Endothelial cell of umbilical vein (primary cell): ENCODE data around the gene ATF7IP. TPM values are rescaled to one million over a fixed set of nuclear protein-coding genes. Genes with fewer than 3 reads are reported as not detected.

Experiments
- BruUV-seq: library from RNA; stranded (reverse); fragments of 400-500 nt; replicated peaks from 2 replicates; lab custom pipeline; 2021; lab: Mats Ljungman, UMichigan
- CTCF ChIA-PET: fragments of 300-600, 350-600 bp; sonication (Branson Sonifier 250); formaldehyde crosslinking; loops from one replicate; lab custom pipeline; 2021; ENCODE audit warnings: antibody characterized with exemption, inconsistent platforms; lab: Charles Lee
- POLR2A ChIA-PET: fragments of 300-600, 350-600 bp; sonication (Branson Sonifier 250); formaldehyde crosslinking; loops from one replicate; lab custom pipeline; 2021; ENCODE audit warnings: antibody characterized with exemption, inconsistent platforms; lab: Charles Lee
- DNase-seq: peaks from one replicate; pipeline ENCODE4 v3.0.0-alpha.2; 2011; ENCODE audit warnings: low read depth, low spot score
- FAIRE-seq: peaks from 2 replicates; lab custom pipeline; 2011; peaks lifted over from hg19 to GRCh38; lab: Jason Lieb, UNC
- H2AFZ ChIP-seq: 2 replicates; pipeline ENCODE4 v1.6.0; 2012; ENCODE audit warnings: low read depth, low read length, control low read depth, inconsistent platforms
- H3K27ac ChIP-seq: 2 replicates; pipeline ENCODE4 v1.5.1; 2011; ENCODE audit warnings: low read depth, mild to moderate bottlenecking, control low read depth, low read length, moderate library complexity; ENCODE audit not compliant: insufficient read depth
- H3K27me3 ChIP-seq, 2 experiments: 2 replicates each; pipeline versions ENCODE4 v1.6.0 to v1.6.1; 2011; ENCODE audit warnings: low read length in 2 of 2, mixed read lengths in 1 of 2; ENCODE audit not compliant: control insufficient read depth in 2 of 2, insufficient read depth in 2 of 2
- H3K36me3 ChIP-seq, 2 experiments: 2 replicates in 1 of 2; 3 replicates in 1 of 2; pipeline ENCODE4 v1.5.1; 2011; ENCODE audit warnings: low read length in 2 of 2, mild to moderate bottlenecking in 1 of 2, moderate library complexity in 1 of 2; ENCODE audit not compliant: control insufficient read depth in 2 of 2, insufficient read depth in 2 of 2; ENCODE audit errors: extremely low read depth in 1 of 2
- H3K4me1 ChIP-seq: 3 replicates; pipeline ENCODE4 v1.5.1; 2011; ENCODE audit warnings: mild to moderate bottlenecking, low read length; ENCODE audit not compliant: control insufficient read depth, insufficient read depth; ENCODE audit errors: extremely low read depth
- H3K4me2 ChIP-seq: 2 replicates; pipeline ENCODE4 v1.6.1; 2011; ENCODE audit warnings: low read length, control low read depth, mixed read lengths; ENCODE audit not compliant: insufficient read depth
- H3K4me3 ChIP-seq, 3 experiments: fragments of 200-600 bp in 1 of 3; sonication (generic), shearing (Covaris generic) in 1 of 3; replicated peaks in 1 of 3; 2 replicates each; pipeline ENCODE4 v1.5.1; 2011 to 2016; ENCODE audit warnings: control low read depth in 3 of 3, low read length in 3 of 3, mild to moderate bottlenecking in 2 of 3, inconsistent platforms in 1 of 3, low read depth in 1 of 3, moderate library complexity in 1 of 3; ENCODE audit not compliant: insufficient read depth in 1 of 3
- H3K79me2 ChIP-seq: 2 replicates; pipeline ENCODE4 v1.6.0; 2012; ENCODE audit warnings: low read length, inconsistent platforms; ENCODE audit not compliant: control insufficient read depth, insufficient read depth
- H3K9ac ChIP-seq: replicated peaks from 2 replicates; pipeline ENCODE3; 2011; ENCODE audit warnings: low read length, control low read depth; ENCODE audit not compliant: insufficient read depth; ENCODE audit errors: extremely low read depth
- H3K9me1 ChIP-seq: replicated peaks from 3 replicates; pipeline ENCODE4 v1.6.0; 2011; ENCODE audit warnings: mild to moderate bottlenecking, low read length; ENCODE audit not compliant: control insufficient read depth, insufficient read depth; ENCODE audit errors: extremely low read depth
- H3K9me3 ChIP-seq: replicated peaks from 2 replicates; pipeline ENCODE4 v1.5.1; 2012; ENCODE audit warnings: low read length, inconsistent platforms; ENCODE audit not compliant: control insufficient read depth, insufficient read depth
- H4K20me1 ChIP-seq: replicated peaks from 2 replicates; pipeline ENCODE3; 2011; ENCODE audit warnings: mild to moderate bottlenecking, low read length; ENCODE audit not compliant: control insufficient read depth, insufficient read depth; ENCODE audit errors: extremely low read depth
- CTCF ChIP-seq, 2 donors: IDR thresholded peaks; 1 replicate in 1 of 2; 2 replicates in 1 of 2; pipeline ENCODE4 v1.5.1; 2011; ENCODE audit warnings: low read length in 2 of 2, mild to moderate bottlenecking in 2 of 2, moderate library complexity in 2 of 2, control low read depth in 1 of 2, inconsistent platforms in 1 of 2, low read depth in 1 of 2; ENCODE audit not compliant: insufficient read depth in 1 of 2; ENCODE audit errors: extremely low read depth in 1 of 2
- EZH2 ChIP-seq: IDR thresholded peaks from 2 replicates; pipeline ENCODE4 v1.6.1; 2012; ENCODE audit warnings: borderline replicate concordance, low read depth, mild to moderate bottlenecking, moderate library complexity, low read length, inconsistent platforms; ENCODE audit not compliant: severe bottlenecking
- FOS ChIP-seq: IDR thresholded peaks from 2 replicates; pipeline ENCODE4 v1.6.1; 2011; ENCODE audit warnings: mild to moderate bottlenecking, low read length, moderate library complexity, borderline replicate concordance; ENCODE audit not compliant: insufficient read depth
- GATA2 ChIP-seq: IDR thresholded peaks from 2 replicates; pipeline ENCODE4 v1.7.0; 2011; ENCODE audit warnings: low read depth, mild to moderate bottlenecking, moderate library complexity, mixed read lengths, low read length; ENCODE audit not compliant: insufficient read length, insufficient read depth
- JUN ChIP-seq: IDR thresholded peaks from 2 replicates; pipeline ENCODE4 v1.6.1; 2011; ENCODE audit warnings: borderline replicate concordance, low read depth; ENCODE audit not compliant: insufficient read length, insufficient read depth
- MYC ChIP-seq: IDR thresholded peaks from one replicate; pipeline ENCODE4 v1.6.1; 2011; ENCODE audit warnings: mild to moderate bottlenecking, low read depth, low read length
- POLR2A ChIP-seq: IDR thresholded peaks from 2 replicates; pipeline ENCODE4 v1.6.1; 2012; ENCODE audit warnings: low read depth, mild to moderate bottlenecking, control low read depth, low read length
- POLR2AphosphoS5 ChIP-seq: IDR thresholded peaks from 2 replicates; pipeline ENCODE4 v1.6.1; 2012; ENCODE audit warnings: low read depth, mild to moderate bottlenecking, control low read depth, low read length, moderate library complexity; ENCODE audit not compliant: insufficient read depth
- dilution Hi-C: fragments of 300-500 bp; cut with MboI; formaldehyde crosslinking; loops from one replicate; pipeline ENCODE4 v1.15.0; 2019; ENCODE audit warnings: low sequenced_read_pairs; ENCODE audit not compliant: extremely low pct_ligation_motif_present
- intact Hi-C: fragments of 100-400 bp; cut with micrococcal nuclease; formaldehyde crosslinking; loops from one replicate; pipeline ENCODE4 v1.10.0; 2022
- polyA plus RNA-seq, 4 experiments: library from polyadenylated mRNA; depleted of rRNA in 3 of 4; stranded (reverse) in 3 of 4; unstranded in 1 of 4; fragments of >200 nt; gene quantifications; 2 replicates each; pipeline versions ENCODE4 v1.2.1 to v1.2.3, GENCODE V29; 2011 to 2012; ENCODE audit warnings: missing spikeins in 1 of 4
- total RNA-seq: library from RNA; stranded (reverse); gene quantifications from 2 replicates; pipeline ENCODE4 v1.2.3, GENCODE V29; 2021
- TF ChIP-seq, protein P1 (sequence below): IDR thresholded peaks from 2 replicates; pipeline ENCODE4 v1.6.1; 2011; ENCODE audit not compliant: insufficient read depth, insufficient read length

ATF7IP gene
- total and polyA plus RNA-seq, 2 donors (not counting 3 experiments of a cell fraction or from before 2014, with no cell fraction given) = 14.5 to 73.5 TPM

DNA sequence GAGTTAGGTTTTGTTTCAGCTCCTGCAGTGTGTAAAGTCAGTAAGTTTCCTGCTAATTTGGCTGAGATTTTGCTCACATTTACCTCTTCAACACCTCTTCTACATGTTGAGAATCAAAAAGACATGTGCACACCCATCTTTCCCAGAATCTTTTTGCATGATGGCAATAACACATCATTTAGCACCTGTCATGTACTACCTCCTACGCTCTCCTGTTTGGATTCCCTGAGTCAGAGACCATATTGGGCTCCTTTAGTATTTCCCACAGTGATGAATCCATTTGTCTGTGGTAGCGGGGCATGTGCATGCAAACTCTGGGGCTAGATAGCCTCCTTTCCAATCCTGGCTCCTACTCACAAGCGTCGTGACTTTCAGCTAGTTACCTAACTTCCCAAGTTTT lies 182.1 kb downstream of the ATF7IP start:
- H3K9me1 ChIP-seq = no peaks in the 10 kb centered on the region
- no peak overlapping the region for H3K27ac ChIP-seq
- no peak overlapping the region for H2AFZ ChIP-seq
- no peaks in the 10 kb centered on the region for H3K4me1 ChIP-seq
- DNase-seq (no peak), FAIRE-seq (no peak)
- TF ChIP-seq FOS = no peak
- no peak for TF ChIP-seq MYC
- TF ChIP-seq CTCF (IDR thresholded peaks at IDR 0.05; ENCODE audit: extremely low read depth in 1 of 2, insufficient read depth in 1 of 2, low read depth in 1 of 2, low read length in 2 of 2) = no peak
- TF ChIP-seq, protein P1, sequence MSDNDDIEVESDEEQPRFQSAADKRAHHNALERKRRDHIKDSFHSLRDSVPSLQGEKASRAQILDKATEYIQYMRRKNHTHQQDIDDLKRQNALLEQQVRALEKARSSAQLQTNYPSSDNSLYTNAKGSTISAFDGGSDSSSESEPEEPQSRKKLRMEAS = no peak
- no peak for TF ChIP-seq JUN
- TF ChIP-seq POLR2AphosphoS5 = no peak
- no peak for TF ChIP-seq EZH2
- TF ChIP-seq POLR2A = no peak
- TF ChIP-seq GATA2 = no peak
- no peaks in the 10 kb centered on the region for H3K27me3 ChIP-seq
- no peaks in the 10 kb centered on the region for H3K36me3 ChIP-seq
- dilution Hi-C loops (no loop called here), intact Hi-C loops (no loop called here)
- no peaks in the 10 kb centered on the region for H4K20me1 ChIP-seq
- no peaks in the 10 kb centered on the region for H3K79me2 ChIP-seq
- no peaks in the 10 kb centered on the region for H3K9me3 ChIP-seq
- H3K4me2 ChIP-seq = no peak overlapping the region
- no peak overlapping the region for H3K9ac ChIP-seq
- POLR2A ChIA-PET = no interaction called here
- BruUV-seq = no TSS peak
- no peak overlapping the region for H3K4me3 ChIP-seq
- CTCF ChIA-PET = interaction anchor here (1.5 kb wide), 1 partner anchor 21 kb away, joined by 3 read pairs; no protein-coding TSS in a partner anchor
